GM19452 (cell line): ENCODE data around the gene MED22.
"Not testable (repeated sequence)": the region's sequence is repeated elsewhere in the genome, so short reads cannot be mapped to it uniquely, and the experiment has no call there.

Experiments
- ATAC-seq: cut with Tn5 transposase; IDR thresholded peaks from one replicate; pipeline ENCODE4 v1.9.1; 2021; ENCODE audit not compliant: unreplicated experiment

MED22 gene

GRCh38 chr9:133377280-133377679, 29.3 kb upstream of the MED22 start:
- not testable (repeated sequence) for ATAC-seq

DNA sequence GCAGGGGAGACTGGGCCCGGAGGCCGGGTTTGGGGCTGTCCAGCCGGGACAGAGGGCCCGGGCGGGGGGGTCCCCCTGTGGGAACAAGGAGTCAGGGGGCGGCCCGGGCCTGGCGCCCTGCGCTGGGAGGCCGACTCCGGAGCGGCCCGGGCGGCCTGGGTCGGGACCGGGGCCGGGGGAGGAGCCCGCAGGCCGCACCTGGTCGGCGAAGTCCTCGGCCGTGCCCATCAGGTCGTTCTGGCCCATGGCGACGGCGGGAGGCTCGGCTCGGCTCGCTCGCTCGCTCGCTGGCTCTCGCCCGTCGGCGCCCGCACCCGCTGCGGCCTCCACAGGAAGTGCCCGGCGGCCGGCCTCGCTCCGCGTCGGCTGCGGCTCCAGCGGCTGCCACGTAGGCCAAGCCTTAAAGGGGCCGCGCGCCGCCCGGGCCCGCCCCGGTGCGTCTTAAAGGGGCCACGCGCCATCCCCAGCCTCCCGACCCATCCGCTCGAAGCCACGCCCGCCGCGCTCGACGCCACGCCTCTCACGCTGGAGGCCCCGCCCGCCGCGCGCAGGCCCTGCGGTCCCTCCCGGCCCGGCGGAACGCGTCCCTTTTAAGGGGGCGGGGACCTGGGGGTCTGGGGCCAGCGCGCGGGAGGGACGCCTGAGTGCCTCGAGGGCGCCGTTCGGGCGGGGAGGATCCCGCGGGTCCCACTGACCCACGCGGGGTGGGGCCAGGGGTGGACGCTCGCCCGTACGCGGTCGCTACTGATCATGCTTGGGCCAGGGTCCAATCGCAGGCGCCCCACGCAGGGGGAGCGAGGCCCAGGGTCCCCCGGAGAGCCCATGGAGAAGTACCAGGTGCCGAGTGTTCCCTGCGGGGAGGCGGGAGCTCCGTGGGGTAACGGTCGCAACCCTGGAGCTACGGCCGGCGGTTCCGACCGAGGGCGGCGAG, 28.1 kb upstream of the MED22 start, which contains the start of the genes STKLD1 and SURF4:
TSS of gene STKLD1 (plus strand) at position 643 of the 931 bp plus-strand sequence. CDS start at position 751, 108 bp downstream.
TSS of gene SURF4 (minus strand) at position 337 of the 931 bp plus-strand sequence. CDS start at position 246, 91 bp downstream.
- ATAC-seq, result peak; percentile 81

- peak; percentile 11 for ATAC-seq
Observed at GRCh38 chr9:133375116-133375723, 27.3 kb upstream of the MED22 start.

DNA sequence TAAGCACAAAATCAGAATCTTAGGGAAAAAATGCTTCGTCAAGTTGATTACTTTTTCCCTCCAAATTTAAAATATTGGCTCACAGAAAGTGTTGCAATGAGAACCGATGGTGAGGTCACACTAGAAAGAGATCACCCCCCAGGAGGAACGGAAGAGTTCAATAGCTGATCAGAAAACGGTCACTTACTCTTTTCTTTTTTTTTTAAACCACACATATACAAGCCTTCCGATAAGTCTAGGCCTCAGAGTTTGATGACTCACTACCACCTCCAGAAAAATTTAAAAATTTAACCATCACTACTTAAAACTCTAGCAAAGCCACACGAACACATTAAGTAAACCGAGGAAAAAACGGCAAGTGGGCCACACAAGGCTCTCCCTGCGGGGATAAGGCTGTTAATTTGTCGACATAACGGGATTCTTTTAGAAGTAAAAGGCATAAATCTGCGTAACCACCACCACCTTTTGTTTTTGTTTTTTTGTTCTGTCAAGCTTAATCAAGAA, 26.7 kb upstream of the MED22 start:
- no peak for ATAC-seq

- ATAC-seq, result no peak
Observed at GRCh38 chr9:133372144-133372543, 24.2 kb upstream of the MED22 start.

GRCh38 chr9:133371261-133371711, 23.4 kb upstream of the MED22 start:
- ATAC-seq, result no peak

DNA sequence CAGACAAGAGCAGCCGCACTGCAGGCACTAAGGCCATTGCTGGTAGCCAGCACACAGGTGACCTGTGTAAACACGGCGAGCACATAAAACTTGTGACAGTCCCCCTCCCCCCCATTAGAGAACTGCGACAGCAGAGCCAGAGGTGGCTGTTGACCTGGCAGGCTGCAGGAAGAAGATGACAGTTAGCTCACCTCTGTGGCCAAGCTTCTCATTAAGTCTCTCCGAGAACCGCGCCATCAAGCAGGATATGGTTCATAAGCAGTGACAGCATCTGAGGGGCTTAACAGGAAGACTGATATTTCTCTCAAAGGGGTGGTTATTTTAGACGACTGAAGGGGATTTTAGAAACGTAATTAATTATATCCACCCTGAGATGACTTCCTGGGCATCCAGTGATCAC, 22.8 kb upstream of the MED22 start:
- no peak for ATAC-seq

DNA sequence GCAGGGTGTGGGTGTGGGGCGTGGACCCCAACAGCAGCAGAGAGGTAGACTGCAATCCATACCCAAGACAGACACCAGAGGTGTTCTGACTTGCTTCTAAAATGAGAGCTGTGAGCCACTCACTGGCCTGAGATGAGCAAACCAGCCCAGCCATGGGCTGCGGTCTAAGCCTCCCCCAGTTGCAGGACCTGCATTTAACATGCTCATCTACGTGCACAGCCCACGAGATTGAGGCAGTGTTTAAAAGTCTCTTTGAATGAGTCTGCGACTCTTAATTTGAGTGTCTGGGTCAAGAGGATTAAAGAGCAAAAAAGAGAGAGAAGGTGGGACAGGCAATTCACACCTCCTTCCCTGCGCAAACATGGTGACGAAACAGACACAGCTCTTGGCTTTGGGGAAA, 22.0 kb upstream of the MED22 start:
- ATAC-seq, result no peak

DNA sequence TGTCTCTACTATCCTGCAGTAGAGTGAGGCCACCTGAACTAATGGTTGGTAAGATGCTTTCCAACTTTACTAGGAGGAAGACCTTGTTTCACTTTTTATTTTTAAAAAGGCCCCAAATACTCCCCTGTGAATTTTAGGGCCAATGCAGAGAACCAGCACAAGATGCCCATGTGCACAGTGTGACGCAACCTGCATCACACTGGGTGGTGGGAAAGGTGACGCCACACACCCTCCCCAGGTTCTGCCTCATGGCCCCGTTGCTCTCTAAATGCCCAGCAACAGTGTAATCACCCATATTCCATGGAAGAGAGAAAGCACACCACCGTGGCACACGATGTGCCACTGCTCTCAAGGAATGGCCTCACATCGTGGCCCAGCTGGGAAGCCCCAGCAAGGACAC, 21.5 kb upstream of the MED22 start:
- ATAC-seq, result no peak

GRCh38 chr9:133368249-133368881, 20.4 kb upstream of the MED22 start:
- ATAC-seq, result no peak

DNA sequence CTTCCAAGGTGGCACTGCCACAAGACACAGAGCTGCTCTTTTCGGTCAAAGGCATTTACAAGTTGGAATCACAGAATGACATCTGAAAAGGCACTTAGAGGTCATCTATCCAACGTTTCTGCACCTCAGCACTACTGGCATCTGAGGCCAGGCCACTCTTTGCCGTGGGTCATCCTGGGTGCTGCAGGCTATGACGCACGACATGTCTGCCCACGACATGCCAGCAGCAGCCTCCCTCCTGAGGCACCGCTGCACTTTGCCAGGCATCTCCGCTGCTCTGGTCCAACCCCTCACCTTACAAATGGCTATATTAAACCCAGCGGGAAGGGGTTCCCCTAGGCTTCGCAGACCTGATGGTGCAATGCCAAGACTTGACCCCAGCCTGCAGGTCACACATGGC, 19.8 kb upstream of the MED22 start:
- no peak for ATAC-seq

DNA sequence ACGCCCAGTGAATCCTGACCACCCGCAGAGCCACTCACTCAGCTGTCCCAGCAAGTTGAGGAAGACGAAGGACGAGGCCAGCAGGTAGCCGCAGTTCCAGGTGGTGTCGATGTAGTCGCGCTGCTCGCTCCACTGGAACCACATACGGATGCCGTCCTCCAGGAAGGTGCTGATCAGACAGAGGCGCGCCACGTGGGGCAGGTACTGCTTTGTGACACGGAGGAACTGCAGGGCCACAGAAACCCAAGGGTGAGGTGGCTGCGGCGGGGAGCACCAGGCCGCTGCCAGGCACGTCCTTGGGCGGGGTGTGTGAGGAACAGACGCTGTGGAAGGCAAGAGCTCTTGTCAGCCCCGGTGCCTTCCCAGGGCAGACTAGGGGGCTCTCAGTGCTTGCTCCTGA, 19.3 kb upstream of the MED22 start:
- no peak for ATAC-seq

- no peak for ATAC-seq
Observed at GRCh38 chr9:133366435-133366834, 18.5 kb upstream of the MED22 start.

- ATAC-seq, result no peak
Observed at GRCh38 chr9:133362359-133363044, 14.6 kb upstream of the MED22 start.

DNA sequence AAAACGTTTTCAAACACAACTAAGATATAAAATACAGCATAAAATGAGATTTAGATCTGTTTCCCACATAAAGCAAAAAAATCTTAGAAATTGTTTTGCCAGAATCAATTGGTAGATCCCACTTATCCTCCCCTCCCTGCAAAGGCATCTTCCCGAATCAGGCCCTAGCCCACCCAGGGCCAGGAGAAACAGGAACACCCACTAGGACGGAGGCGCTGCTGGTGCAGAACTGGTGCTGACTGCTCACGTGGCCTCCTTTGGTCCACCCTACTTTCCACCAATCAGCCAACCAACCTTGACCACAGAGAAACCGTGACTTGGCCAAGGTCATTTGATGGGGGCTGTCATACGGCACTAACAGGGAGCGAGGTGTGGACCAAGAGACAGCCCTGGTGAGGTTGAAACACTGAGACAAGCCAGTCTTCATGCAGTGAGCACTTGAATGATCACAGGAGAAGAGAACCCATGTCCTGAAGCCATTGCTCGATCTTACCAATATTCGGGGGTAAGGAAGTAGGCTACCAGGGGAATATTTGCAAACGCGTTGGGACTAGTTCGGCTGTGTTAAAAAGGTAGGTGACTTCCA, 13.7 kb upstream of the MED22 start:
- ATAC-seq, result no peak

DNA sequence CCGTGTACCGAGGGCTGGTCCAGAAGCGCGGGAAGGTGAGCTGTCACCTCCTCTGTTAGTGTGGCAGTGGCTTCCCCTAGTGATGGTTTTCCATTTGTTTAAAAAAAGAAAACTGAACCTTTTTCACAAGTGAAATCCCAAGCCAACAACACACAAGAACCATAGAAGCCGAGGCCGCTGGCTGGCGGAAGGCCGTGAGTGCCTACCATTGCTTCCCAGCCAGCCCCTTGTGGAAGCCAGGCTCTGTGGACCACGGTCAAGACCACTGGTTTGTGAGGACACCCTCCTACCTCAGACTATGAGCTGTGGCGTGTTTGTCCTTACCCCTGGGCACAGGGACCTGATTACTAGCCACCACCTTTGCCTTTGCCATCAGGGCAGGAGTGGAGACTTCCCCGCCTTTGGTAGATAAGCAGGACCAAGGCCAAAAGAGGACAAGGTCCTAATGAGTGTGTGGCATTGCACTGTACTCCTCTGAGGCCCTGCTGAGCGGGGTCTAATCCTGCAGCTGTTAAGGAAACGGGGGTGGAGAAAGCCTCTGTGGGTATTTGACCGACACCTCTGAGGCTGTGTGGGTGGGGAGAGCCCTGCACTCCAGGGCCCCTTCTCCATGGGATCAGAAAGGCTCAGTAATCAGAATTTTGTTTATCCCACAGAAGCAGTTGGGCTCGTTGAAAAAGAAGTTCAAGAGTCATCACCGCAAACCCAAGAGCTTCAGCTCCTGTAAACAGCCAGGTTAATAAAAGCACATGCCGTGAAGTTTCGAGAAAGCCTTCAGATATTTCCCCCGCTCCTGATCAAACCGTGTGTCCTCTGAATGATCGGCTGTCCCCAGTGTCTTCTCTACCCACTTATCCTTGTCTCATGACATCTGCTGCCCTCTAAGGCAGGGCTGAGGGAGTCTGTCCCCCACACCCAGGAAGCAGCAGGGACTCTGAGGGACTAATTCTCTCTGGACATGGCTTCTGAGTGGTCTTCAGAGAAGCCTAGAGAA, 12.8 kb upstream of the MED22 start:
- ATAC-seq, result no peak

DNA sequence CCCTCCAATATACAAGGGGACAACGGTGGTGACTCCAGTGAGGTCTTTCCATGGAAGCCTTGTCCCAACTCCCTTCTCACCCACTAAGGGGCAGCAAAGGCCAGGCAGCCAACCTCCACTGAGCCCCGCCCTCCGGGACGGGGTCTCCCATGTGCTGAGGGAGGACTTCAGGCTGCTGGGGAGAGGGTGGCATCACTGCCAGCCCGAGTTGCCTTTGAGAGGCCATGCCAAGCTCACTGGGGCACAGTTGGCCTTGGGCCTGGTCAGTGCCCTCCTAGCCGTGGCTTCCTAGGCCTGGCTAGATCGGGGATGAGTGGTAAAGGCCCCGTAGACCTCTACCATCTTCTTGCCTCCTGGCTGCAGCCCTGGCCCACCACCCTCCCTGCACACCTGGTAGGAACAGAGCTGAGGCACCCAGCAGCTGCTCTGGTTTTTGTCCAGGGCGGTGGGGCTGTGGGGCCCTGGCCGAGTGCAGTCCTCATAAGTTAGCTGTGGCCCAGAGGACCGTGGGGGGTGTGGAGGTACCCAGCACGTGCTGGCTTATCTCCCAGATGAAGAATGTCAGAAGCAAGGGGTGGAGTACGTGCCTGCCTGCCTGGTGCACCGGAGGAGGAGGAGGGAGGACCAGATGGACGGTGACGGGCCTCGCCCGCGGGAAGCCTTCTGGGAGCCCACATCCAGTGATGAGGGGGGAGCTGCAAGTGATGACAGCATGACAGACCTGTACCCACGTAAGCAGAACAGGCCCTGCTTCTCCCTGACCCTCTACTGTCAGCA, 11.7 kb upstream of the MED22 start:
- ATAC-seq, result no peak

DNA sequence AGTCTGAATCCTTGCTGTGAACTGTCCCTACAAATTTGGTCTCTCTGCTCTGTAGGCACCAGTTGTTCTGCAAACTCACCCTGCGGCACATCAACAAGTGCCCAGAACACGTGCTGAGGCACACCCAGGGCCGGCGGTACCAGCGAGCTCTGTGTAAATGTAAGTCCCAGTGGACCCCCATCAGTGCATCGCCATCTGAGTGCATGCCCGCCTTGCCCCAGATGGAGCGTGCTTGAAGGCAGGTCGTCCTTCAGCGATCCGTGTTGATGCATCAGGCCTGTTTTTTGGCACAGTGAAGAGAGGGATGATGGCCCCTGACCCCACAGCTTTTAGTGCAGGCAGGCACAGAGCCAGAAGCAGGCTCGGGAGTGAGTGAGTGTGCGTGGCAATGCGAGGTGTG, 9.7 kb upstream of the MED22 start:
- no peak for ATAC-seq
